Activated CD8-positive, alpha-beta T cell treated with anti-CD3 and anti-CD28 coated beads for 36 hours (primary cell): ENCODE results near the gene IKBKE. TPM values are rescaled to one million over a fixed set of nuclear protein-coding genes. Genes with fewer than 3 reads are reported as not detected.

Source experiments
- ATAC-seq: fragments of 200-7000 bp; cut with Tn5 transposase; one replicate; pipeline ENCODE4 v1.10.0; 2021; ENCODE audit warnings: mild to moderate bottlenecking, moderate library complexity
- CTCF ChIA-PET: fragments of 350-600 bp; sonication (Branson Sonifier 250); formaldehyde crosslinking; loops from one replicate; lab custom pipeline; 2021; ENCODE audit warnings: antibody characterized with exemption; lab: Charles Lee
- POLR2A ChIA-PET: fragments of 350-600 bp; sonication (Branson Sonifier 250); formaldehyde crosslinking; loops from one replicate; lab custom pipeline; 2021; ENCODE audit warnings: antibody characterized with exemption; lab: Charles Lee
- DNase-seq: peaks from one replicate; pipeline ENCODE4 v3.0.0-alpha.2; 2020
- H3K27ac Mint-ChIP-seq: one replicate; pipeline ENCODE4 v1.8.0; 2021; ENCODE audit warnings: mild to moderate bottlenecking, mixed read lengths
- H3K27me3 Mint-ChIP-seq: one replicate; pipeline ENCODE4 v1.8.0; 2021; ENCODE audit warnings: mixed read lengths
- H3K36me3 Mint-ChIP-seq: one replicate; pipeline ENCODE4 v1.8.0; 2021; ENCODE audit warnings: low read depth, mixed read lengths
- H3K4me1 Mint-ChIP-seq: one replicate; pipeline ENCODE4 v1.8.0; 2021; ENCODE audit warnings: low read depth, mixed read lengths
- H3K4me3 Mint-ChIP-seq: one replicate; pipeline ENCODE4 v1.8.0; 2021; ENCODE audit warnings: mild to moderate bottlenecking, moderate library complexity, mixed read lengths
- H3K9me3 Mint-ChIP-seq: one replicate; pipeline ENCODE4 v1.8.0; 2021; ENCODE audit warnings: mixed read lengths
- CTCF ChIP-seq: fragments of 200-600 bp; IDR thresholded peaks from one replicate; pipeline ENCODE4 v1.8.0; 2022; ENCODE audit warnings: antibody characterized with exemption, mild to moderate bottlenecking
- intact Hi-C: fragments of 100-400 bp; cut with micrococcal nuclease; formaldehyde crosslinking; loops from one replicate; pipeline ENCODE4 v1.10.0; 2022
- total RNA-seq, 2 experiments: library from RNA; stranded (reverse); gene quantifications; one replicate each; pipeline ENCODE4 v1.2.3, GENCODE V29; 2021

The IKBKE gene
- total RNA-seq, 2 experiments from 2014 or later, result 14.3 to 14.9 TPM

- H3K27ac Mint-ChIP-seq, result no peak overlapping the region
- H3K4me3 Mint-ChIP-seq, result no peak overlapping the region
- TF ChIP-seq CTCF, result no peak
- no peaks in the 10 kb centered on the region for H3K27me3 Mint-ChIP-seq
- no peaks in the 10 kb centered on the region for H3K9me3 Mint-ChIP-seq
- CTCF ChIA-PET, result interaction anchor here (0.7 to 1.4 kb wide), 2 partner anchors 58 to 133 kb away, joined by 3 to 5 read pairs; no protein-coding TSS in a partner anchor
- ATAC-seq, result peak; percentile 62
- no peak for DNase-seq
- peaks cover 5% of the 10 kb centered on the region for H3K4me1 Mint-ChIP-seq
- intact Hi-C loops, result no loop called here
- H3K36me3 Mint-ChIP-seq, result no peaks in the 10 kb centered on the region
- POLR2A ChIA-PET, result interaction anchor here (0.5 kb wide), 1 partner anchor 46 kb away, joined by 4 read pairs; no protein-coding TSS in a partner anchor
Measured at GRCh38 chr1:206524739-206525364, 54.6 kb downstream of the IKBKE start.

GRCh38 chr1:206526064-206526911, 56.0 kb downstream of the IKBKE start:
- ChIA-PET CTCF (interaction anchor here (1.1 to 1.9 kb wide), 5 partner anchors 18 to 132 kb away, joined by 3 to 5 read pairs (median 3); partner anchors contain the start of gene DYRK3), POLR2A (interaction anchor here (0.7 kb wide), 1 partner anchor 26 kb away, joined by 3 read pairs; no protein-coding TSS in a partner anchor)
- TF ChIP-seq CTCF, result no peak
- DNase-seq (no peak), ATAC-seq (no peak)
- H3K36me3 Mint-ChIP-seq, result no peaks in the 10 kb centered on the region
- intact Hi-C loops, result no loop called here
- no peaks in the 10 kb centered on the region for H3K9me3 Mint-ChIP-seq
- H3K27ac Mint-ChIP-seq, result no peak overlapping the region
- H3K4me3 Mint-ChIP-seq, result no peak overlapping the region
- no peaks in the 10 kb centered on the region for H3K27me3 Mint-ChIP-seq
- peaks cover 5% of the 10 kb centered on the region for H3K4me1 Mint-ChIP-seq

- no peaks in the 10 kb centered on the region for H3K36me3 Mint-ChIP-seq
- ChIA-PET CTCF (interaction anchor here (1.0 to 1.7 kb wide), 3 partner anchors 12 to 135 kb away, joined by 3 to 6 read pairs (median 4); no protein-coding TSS in a partner anchor), POLR2A (interaction anchor here (1.2 kb wide), 1 partner anchor 14 kb away, joined by 4 read pairs; no protein-coding TSS in a partner anchor)
- peaks cover 5% of the 10 kb centered on the region for H3K4me1 Mint-ChIP-seq
- ATAC-seq (no peak), DNase-seq (no peak)
- TF ChIP-seq CTCF, result no peak
- no peak overlapping the region for H3K4me3 Mint-ChIP-seq
- no peaks in the 10 kb centered on the region for H3K9me3 Mint-ChIP-seq
- intact Hi-C loops, result no loop called here
- no peak overlapping the region for H3K27ac Mint-ChIP-seq
- no peaks in the 10 kb centered on the region for H3K27me3 Mint-ChIP-seq
Measured at GRCh38 chr1:206529425-206529824, 59.1 kb downstream of the IKBKE start.

GRCh38 chr1:206532368-206532767, 62.1 kb downstream of the IKBKE start:
- no peak for TF ChIP-seq CTCF
- Mint-ChIP-seq H3K9me3 (no peaks in the 10 kb centered on the region), H3K4me1 (no peaks in the 10 kb centered on the region), H3K36me3 (no peaks in the 10 kb centered on the region), H3K27ac (no peak overlapping the region), H3K4me3 (no peak overlapping the region), H3K27me3 (no peaks in the 10 kb centered on the region)
- POLR2A ChIA-PET, result interaction anchor here (0.7 to 1.6 kb wide), 3 partner anchors 34 to 102 kb away, joined by 3 read pairs; no protein-coding TSS in a partner anchor
- CTCF ChIA-PET, result interaction anchor here (0.8 to 2.6 kb wide), 5 partner anchors 10 to 53 kb away, joined by 3 to 8 read pairs (median 3); no protein-coding TSS in a partner anchor
- DNase-seq (no peak), ATAC-seq (no peak)
- intact Hi-C loops, result no loop called here
